Tibial nerve (tissue), 4 donors: ENCODE measurements around the gene KDM4B.

Experiments
- CTCF ChIP-seq, 5 experiments: fragments of 200-600 bp in 3 of 5; fragments of 450-650 bp in 2 of 5; sonication (generic) in 3 of 5; IDR thresholded peaks; one replicate each; pipeline ENCODE4 v1.5.1; 2016 to 2019; ENCODE audit warnings: antibody characterized with exemption in 5 of 5, mild to moderate bottlenecking in 3 of 5, moderate library complexity in 2 of 5
- EP300 ChIP-seq, 2 donors: sonication (generic); formaldehyde crosslinking; IDR thresholded peaks; one replicate each; pipeline ENCODE4 v1.6.1; 2017; ENCODE audit warnings: antibody characterized with exemption in 2 of 2, mild to moderate bottlenecking in 1 of 2
- POLR2A ChIP-seq, 2 donors: fragments of 450-650 bp; IDR thresholded peaks; one replicate each; pipeline ENCODE4 v1.6.1; 2017; ENCODE audit warnings: antibody characterized with exemption in 2 of 2, mild to moderate bottlenecking in 2 of 2, moderate library complexity in 2 of 2

- TF ChIP-seq CTCF (IDR thresholded peaks at IDR 0.05) (no peak), POLR2A (IDR thresholded peaks at IDR 0.05) (no peak), EP300 (IDR thresholded peaks at IDR 0.05) (no peak)
These were observed 82.0 kb downstream of the KDM4B start for GRCh38 chr19:5050905-5051304.
